CD4-positive, alpha-beta T cell (primary cell): ENCODE measurements around the gene GALNT18. TPM values are rescaled to one million over a fixed set of nuclear protein-coding genes. Genes with fewer than 3 reads are reported as not detected.

ENCODE experiments used
- ATAC-seq: fragments of 200-7000 bp; cut with Tn5 transposase; one replicate; pipeline ENCODE4 v1.10.0; 2022; ENCODE audit warnings: mild to moderate bottlenecking; ENCODE audit not compliant: poor library complexity
- CTCF ChIA-PET: fragments of 350-600 bp; sonication (Branson Sonifier 250); formaldehyde crosslinking; loops from one replicate; lab custom pipeline; 2021; ENCODE audit warnings: antibody characterized with exemption, inconsistent platforms; lab: Charles Lee
- POLR2A ChIA-PET: fragments of 350-600 bp; sonication (Branson Sonifier 250); formaldehyde crosslinking; loops from one replicate; lab custom pipeline; 2021; ENCODE audit warnings: antibody characterized with exemption, inconsistent platforms; lab: Charles Lee
- DNase-seq, 14 experiments: peaks; one replicate each; pipeline ENCODE4 v3.0.0-alpha.2; 2013 to 2020; ENCODE audit warnings: mixed read lengths in 2 of 14
- H3K27ac ChIP-seq, 2 donors: one replicate each; pipeline versions ENCODE4 v1.5.1 to v1.7.0; 2013; ENCODE audit warnings: low read length in 2 of 2, low read depth in 1 of 2, mild to moderate bottlenecking in 1 of 2
- H3K27me3 ChIP-seq, 2 experiments: 1 replicate in 1 of 2; 2 replicates in 1 of 2; pipeline versions ENCODE4 v1.6.1 to v1.7.0; 2013; ENCODE audit warnings: low read length in 2 of 2, control low read depth in 1 of 2, mild to moderate bottlenecking in 1 of 2, moderate library complexity in 1 of 2; ENCODE audit not compliant: insufficient read depth in 2 of 2, control insufficient read depth in 1 of 2
- H3K36me3 ChIP-seq: one replicate; pipeline ENCODE4 v1.6.1; 2013; ENCODE audit warnings: low read length, control low read depth; ENCODE audit not compliant: insufficient read depth
- H3K4me1 ChIP-seq: one replicate; pipeline ENCODE4 v1.6.1; 2013; ENCODE audit warnings: low read length, control low read depth; ENCODE audit not compliant: insufficient read depth
- H3K4me3 ChIP-seq: one replicate; pipeline ENCODE4 v1.5.1; 2013; ENCODE audit warnings: mild to moderate bottlenecking, low read length, moderate library complexity
- H3K9me3 ChIP-seq, 2 experiments: 1 replicate in 1 of 2; 2 replicates in 1 of 2; pipeline versions ENCODE4 v1.6.1 to v1.7.0; 2013; ENCODE audit warnings: low read length in 2 of 2, mild to moderate bottlenecking in 2 of 2, control low read depth in 1 of 2, moderate library complexity in 1 of 2; ENCODE audit not compliant: control insufficient read depth in 1 of 2, insufficient read depth in 1 of 2
- H3K27ac Mint-ChIP-seq: one replicate; pipeline ENCODE4 v1.8.0; 2020; ENCODE audit warnings: mixed read lengths
- H3K27me3 Mint-ChIP-seq: one replicate; pipeline ENCODE4 v1.8.0; 2021; ENCODE audit warnings: mixed read lengths
- H3K36me3 Mint-ChIP-seq: one replicate; pipeline ENCODE4 v1.8.0; 2021; ENCODE audit warnings: low read depth, mixed read lengths
- H3K4me1 Mint-ChIP-seq: one replicate; pipeline ENCODE4 v1.8.0; 2021; ENCODE audit warnings: low read depth, mixed read lengths
- H3K4me3 Mint-ChIP-seq: one replicate; pipeline ENCODE4 v1.8.0; 2020; ENCODE audit warnings: mild to moderate bottlenecking, mixed read lengths
- H3K9me3 Mint-ChIP-seq: one replicate; pipeline ENCODE4 v1.8.0; 2020; ENCODE audit warnings: mixed read lengths
- CTCF ChIP-seq: fragments of 200-600 bp; IDR thresholded peaks from one replicate; pipeline ENCODE4 v1.8.0; 2022; ENCODE audit warnings: antibody characterized with exemption, mild to moderate bottlenecking
- intact Hi-C, 2 experiments: fragments of 100-400 bp; cut with DNase I in 1 of 2; cut with micrococcal nuclease in 1 of 2; formaldehyde crosslinking; loops; one replicate each; pipeline versions ENCODE4 v1.15.1 to v1.9.0; 2023 to 2025; cut with DNase I, micrococcal nuclease
- total RNA-seq, 174 experiments: library from RNA in 2 of 174; stranded (reverse) in 2 of 174; gene quantifications; one replicate each; pipeline ENCODE4 v1.2.3 and lab custom pipeline; 2021 to 2026

GALNT18 gene
- total RNA-seq, 2 experiments from 2014 or later: 0.08 TPM; not detected in 1

DNA sequence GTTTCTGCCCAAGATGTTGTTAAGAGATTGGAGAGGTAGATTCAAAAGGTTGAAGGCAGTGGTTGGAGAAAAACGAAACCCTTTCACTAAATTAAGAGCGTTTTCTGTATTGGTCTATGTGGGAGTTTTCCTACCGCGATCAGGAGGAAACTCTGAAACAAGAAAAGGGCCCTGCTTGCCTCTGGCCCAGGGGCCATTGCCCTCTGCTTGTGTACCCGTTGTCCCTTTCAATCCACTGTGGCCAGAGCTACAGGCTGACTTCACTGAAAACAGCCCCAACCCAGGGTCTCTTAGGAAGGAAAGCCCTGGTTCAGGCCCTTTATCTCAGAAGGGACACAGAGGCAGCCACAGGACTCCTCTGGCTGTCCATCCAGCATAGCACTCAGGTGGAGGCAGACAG lies 367.8 kb downstream of the GALNT18 start:
- H3K36me3 Mint-ChIP-seq: no peaks in the 10 kb centered on the region
- ATAC-seq (no peak), DNase-seq (no peak)
- H3K4me1 ChIP-seq: no peaks in the 10 kb centered on the region
- H3K4me1 Mint-ChIP-seq: no peaks in the 10 kb centered on the region
- no peaks in the 10 kb centered on the region for H3K27me3 ChIP-seq
- H3K27ac ChIP-seq: no peak overlapping the region
- H3K9me3 Mint-ChIP-seq: no peaks in the 10 kb centered on the region
- ChIA-PET CTCF (no interaction called here), POLR2A (no interaction called here)
- no peak overlapping the region for H3K27ac Mint-ChIP-seq
- no peak overlapping the region for H3K4me3 ChIP-seq
- no peaks in the 10 kb centered on the region for H3K9me3 ChIP-seq
- TF ChIP-seq CTCF: no peak
- H3K36me3 ChIP-seq: no peaks in the 10 kb centered on the region
- peaks cover 6% of the 10 kb centered on the region for H3K27me3 Mint-ChIP-seq
- no peak overlapping the region for H3K4me3 Mint-ChIP-seq
- intact Hi-C loops: no loop called here

GRCh38 chr11:11253497-11253896 lies 368.3 kb downstream of the GALNT18 start:
- Histone ChIP-seq H3K4me3 (no peak overlapping the region), H3K9me3 (no peaks in the 10 kb centered on the region), H3K27me3 (no peaks in the 10 kb centered on the region), H3K36me3 (no peaks in the 10 kb centered on the region), H3K4me1 (no peaks in the 10 kb centered on the region), H3K27ac (no peak overlapping the region)
- ATAC-seq (no peak), DNase-seq (no peak)
- ChIA-PET POLR2A (no interaction called here), CTCF (no interaction called here)
- intact Hi-C loops: no loop called here
- Mint-ChIP-seq H3K36me3 (no peaks in the 10 kb centered on the region), H3K4me3 (no peak overlapping the region), H3K27ac (no peak overlapping the region), H3K4me1 (no peaks in the 10 kb centered on the region), H3K9me3 (no peaks in the 10 kb centered on the region), H3K27me3 (peaks cover 6% of the 10 kb centered on the region)
- TF ChIP-seq CTCF: no peak

- ATAC-seq: no peak
- intact Hi-C loops: no loop called here
- no peaks in the 10 kb centered on the region for H3K36me3 ChIP-seq
Observed at GRCh38 chr11:11252403-11252802, 369.4 kb downstream of the GALNT18 start.

More at GRCh38 chr11:11252403-11252802, 369.4 kb downstream of the GALNT18 start:
- POLR2A ChIA-PET: no interaction called here
- no peak overlapping the region for H3K4me3 ChIP-seq
- no peak for TF ChIP-seq CTCF
- H3K9me3 Mint-ChIP-seq: no peaks in the 10 kb centered on the region
- peaks cover 6% of the 10 kb centered on the region for H3K27me3 Mint-ChIP-seq
- no peak overlapping the region for H3K4me3 Mint-ChIP-seq
- H3K4me1 Mint-ChIP-seq: no peaks in the 10 kb centered on the region
- no peaks in the 10 kb centered on the region for H3K9me3 ChIP-seq
- H3K27ac Mint-ChIP-seq: no peak overlapping the region
- no peaks in the 10 kb centered on the region for H3K36me3 Mint-ChIP-seq
- H3K4me1 ChIP-seq: no peaks in the 10 kb centered on the region
- DNase-seq: no peak
- CTCF ChIA-PET: no interaction called here
- no peak overlapping the region for H3K27ac ChIP-seq
- H3K27me3 ChIP-seq: no peaks in the 10 kb centered on the region
